Pancreas (tissue), 10 donors: Measurements from ENCODE around the gene INPP4B. TPM values are rescaled to one million over a fixed set of nuclear protein-coding genes. Genes with fewer than 3 reads are reported as not detected.

Source experiments
- ATAC-seq, 4 donors: fragments of 200-7000 bp; cut with Tn5 transposase; one replicate each; pipeline versions ENCODE4 v1.8.0 to v1.9.1; 2020; ENCODE audit warnings: mild to moderate bottlenecking in 4 of 4, moderate library complexity in 4 of 4
- DNase-seq, 6 donors: peaks; one replicate each; pipeline ENCODE4 v3.0.0-alpha.2; 2020
- FAIRE-seq: peaks from 2 replicates; lab custom pipeline; 2012; peaks lifted over from hg19 to GRCh38; lab: Jason Lieb, UNC
- H3K27ac ChIP-seq, 4 donors: fragments of 200-600 bp; sonication (generic); 1 replicate in 3 of 4; 2 replicates in 1 of 4; pipeline versions ENCODE4 v1.5.0 to v1.8.0; 2020
- H3K27me3 ChIP-seq, 4 donors: fragments of 200-600 bp; one replicate each; pipeline ENCODE4 v1.8.0; 2021
- H3K36me3 ChIP-seq, 3 donors: fragments of 200-600 bp; sonication (generic) in 1 of 3; one replicate each; pipeline versions ENCODE4 v1.5.0 to v1.8.0; 2020 to 2021
- H3K4me1 ChIP-seq, 3 donors: fragments of 200-600 bp; one replicate each; pipeline ENCODE4 v1.8.0; 2021
- H3K4me3 ChIP-seq, 4 donors: fragments of 200-600 bp; sonication (generic) in 2 of 4; one replicate each; pipeline versions ENCODE4 v1.5.0 to v1.8.0; 2020 to 2021
- H3K9me3 ChIP-seq, 4 donors: fragments of 200-600 bp; one replicate each; pipeline ENCODE4 v1.8.0; 2021
- CTCF ChIP-seq, 4 donors: fragments of 200-600 bp; sonication (generic) in 3 of 4; IDR thresholded peaks; one replicate each; pipeline versions ENCODE4 v1.5.0 to v1.8.0; 2021; ENCODE audit warnings: antibody characterized with exemption in 4 of 4
- WGBS, 2 donors: extraction: QIAGEN DNeasy Blood & Tissue Kit; methylation state at CpG; one replicate each; pipeline ENCODE4 v1.1.7; 2013; 5-methylcytosine and 5-hydroxymethylcytosine counted together
- intact Hi-C, 3 donors: fragments of 100-400 bp; cut with DNase I; formaldehyde crosslinking; loops; one replicate each; pipeline versions ENCODE4 v1.11.1 to v1.14.2; 2022
- polyA plus RNA-seq, 2 donors: library from polyadenylated mRNA; stranded (reverse); fragments of 200-250 nt; gene quantifications; one replicate each; pipeline ENCODE4 v1.2.3, GENCODE V29; 2013
- total RNA-seq, 6 donors: library from RNA; stranded (reverse); fragmentation: NEBNext Ultra II Directional in 4 of 6; extraction: Animal tissue kit (Norgen Biotek cat#: 25700) in 4 of 6; gene quantifications; one replicate each; pipeline versions ENCODE4 v1.2.1 to v1.2.4, GENCODE V29; 2021 to 2023
- donor health status: healthy with polysubstance abuse.
- donor health status: DM: no; HTN: no; CAD: no; lungs with moderate emphysema.
- donor health status: DM: no; HTN: no; CAD: no.
- donor health status: control.
- donor health status: control.
- donor health status: Bipolar disorder and iron deficiency.
- donor health status: DM: yes; HTN: yes; CAD: no.
- donor health status: DM: no; HTN: no; CAD: no.
- donor health status: DM: no; HTN: no; CAD: no.
- donor health status: DM: yes; HTN: yes; CAD: no.

The INPP4B gene
- total and polyA plus RNA-seq, 8 donors, result 1.2 to 12.9 (median 5.5) TPM

- Histone ChIP-seq H3K36me3 (no peaks in the 10 kb centered on the region), H3K27me3 (no peaks in the 10 kb centered on the region), H3K4me3 (no peak overlapping the region), H3K9me3 (no peaks in the 10 kb centered on the region), H3K27ac (no peak overlapping the region), H3K4me1 (no peaks in the 10 kb centered on the region)
- 67 to 75% methylated on average over 2 of the region's 2 CpGs for WGBS, 2 donors
- FAIRE-seq (no peak), DNase-seq (no peak), ATAC-seq (no peak)
- intact Hi-C loops, result no loop called here
- TF ChIP-seq CTCF (IDR thresholded peaks at IDR 0.05), result no peak
These were observed 603.9 kb downstream of the INPP4B start for GRCh38 chr4:142242156-142242555.

GRCh38 chr4:142238589-142238988, 607.5 kb downstream of the INPP4B start:
- intact Hi-C loops, result no loop called here
- Histone ChIP-seq H3K27ac (no peak overlapping the region), H3K4me1 (no peaks in the 10 kb centered on the region), H3K27me3 (no peaks in the 10 kb centered on the region), H3K4me3 (no peak overlapping the region), H3K9me3 (no peaks in the 10 kb centered on the region), H3K36me3 (no peaks in the 10 kb centered on the region)
- FAIRE-seq (no peak), ATAC-seq (no peak), DNase-seq (no peak)
- TF ChIP-seq CTCF (IDR thresholded peaks at IDR 0.05), result no peak

GRCh38 chr4:142236268-142236667, 609.8 kb downstream of the INPP4B start:
- H3K27ac ChIP-seq, result no peak overlapping the region
- FAIRE-seq (no peak), ATAC-seq (no peak), DNase-seq (no peak)
- no peaks in the 10 kb centered on the region for H3K4me1 ChIP-seq
- TF ChIP-seq CTCF (IDR thresholded peaks at IDR 0.05), result no peak
- no peak overlapping the region for H3K4me3 ChIP-seq
- intact Hi-C loops, result no loop called here
- H3K36me3 ChIP-seq, result no peaks in the 10 kb centered on the region
- H3K9me3 ChIP-seq, result no peaks in the 10 kb centered on the region
- no peaks in the 10 kb centered on the region for H3K27me3 ChIP-seq

DNA sequence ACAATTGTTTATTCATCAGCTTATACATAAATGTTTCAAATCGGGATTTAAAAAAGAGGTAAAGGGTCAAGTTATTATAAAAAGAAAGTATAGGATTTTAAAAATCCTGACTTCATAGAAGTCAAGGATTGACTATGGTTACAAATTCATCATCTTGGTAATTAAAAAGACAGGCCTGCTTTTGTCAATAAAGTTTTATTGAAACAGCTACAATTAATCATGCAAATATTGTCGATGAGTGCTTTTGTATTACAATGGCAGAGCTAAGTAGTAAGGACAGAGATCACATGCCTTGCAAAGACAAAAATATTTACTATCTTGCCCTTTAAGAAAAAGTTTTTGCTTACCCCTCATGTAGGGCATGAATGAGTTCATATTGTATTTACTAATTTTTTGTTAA, 614.3 kb downstream of the INPP4B start:
- no peaks in the 10 kb centered on the region for H3K27me3 ChIP-seq
- no peak overlapping the region for H3K27ac ChIP-seq
- H3K4me1 ChIP-seq, result no peaks in the 10 kb centered on the region
- intact Hi-C loops, result no loop called here
- H3K4me3 ChIP-seq, result no peak overlapping the region
- no peak for FAIRE-seq
- H3K9me3 ChIP-seq, result no peaks in the 10 kb centered on the region
- TF ChIP-seq CTCF (IDR thresholded peaks at IDR 0.05), result no peak
- no peak for DNase-seq
- ATAC-seq, result no peak
- WGBS, 2 donors, result 79 to 81% methylated on average over 2 of the region's 2 CpGs
- no peaks in the 10 kb centered on the region for H3K36me3 ChIP-seq

GRCh38 chr4:142230991-142231390, 615.1 kb downstream of the INPP4B start:
- Histone ChIP-seq H3K27ac (no peak overlapping the region), H3K4me1 (no peaks in the 10 kb centered on the region), H3K9me3 (no peaks in the 10 kb centered on the region), H3K36me3 (no peaks in the 10 kb centered on the region), H3K27me3 (no peaks in the 10 kb centered on the region), H3K4me3 (no peak overlapping the region)
- DNase-seq (no peak), ATAC-seq (no peak), FAIRE-seq (no peak)
- 92 to 94% methylated on average over 3 of the region's 3 CpGs for WGBS, 2 donors
- no peak for TF ChIP-seq CTCF (IDR thresholded peaks at IDR 0.05)
- intact Hi-C loops, result no loop called here
